Measurements from ENCODE around the gene TGM1. TPM values are rescaled to one million over a fixed set of nuclear protein-coding genes. Genes with fewer than 3 reads are reported as not detected.
A peak's percentile ranks its signal among the peaks of the same experiment; 100 is the strongest.

TGM1 gene
- total RNA-seq, 1 experiment from 2014 or later: 2.9 TPM

GRCh38 chr14:24283796-24284460, 21.0 kb upstream of the TGM1 start:
- Histone ChIP-seq H3T11ph (ENCODE audit: low read length) (no peak overlapping the region), H3K4me1 (ENCODE audit: insufficient read depth, low read length) (no peaks in the 10 kb centered on the region), H3K18ac (ENCODE audit: insufficient read length, low read depth, low read length) (no peak overlapping the region), H3K27me3 (ENCODE audit: insufficient read depth, low read length) (no peaks in the 10 kb centered on the region), H3K27ac (ENCODE audit: insufficient read length, low read depth, low read length) (no peak overlapping the region), H3K9ac (ENCODE audit: extremely low read depth, insufficient read length, low read length) (no peak overlapping the region), H4K5ac (ENCODE audit: insufficient read length, low read depth, low read length) (no peak overlapping the region), H3K79me2 (ENCODE audit: insufficient read depth, low read length) (no peaks in the 10 kb centered on the region), H3K9me3 (ENCODE audit: control insufficient read depth, low read depth, low read length) (no peaks in the 10 kb centered on the region), H2BK20ac (ENCODE audit: low read depth, low read length, poor library complexity, severe bottlenecking) (no peak overlapping the region), H3K56ac (ENCODE audit: insufficient read length, low read depth, low read length) (no peak overlapping the region), H2BK15ac (ENCODE audit: low read depth, low read length) (no peak overlapping the region), H2AK5ac (ENCODE audit: insufficient read length, low read length) (no peak overlapping the region), H4K91ac (ENCODE audit: insufficient read length, low read depth, low read length) (no peak overlapping the region), H2BK120ac (ENCODE audit: low read depth, low read length, poor library complexity, severe bottlenecking) (no peak overlapping the region), H3K23ac (ENCODE audit: insufficient read length, low read depth, low read length) (no peak overlapping the region), H2AFZ (ENCODE audit: low read length) (no peak overlapping the region), H3K14ac (ENCODE audit: insufficient read depth, low read length) (no peak overlapping the region; the same call in 1 of the 2 replicates), H4K20me1 (ENCODE audit: control insufficient read depth, insufficient read depth, insufficient read length) (no peaks in the 10 kb centered on the region), H2BK5ac (ENCODE audit: insufficient read length, low read length) (no peak overlapping the region), H3K79me1 (ENCODE audit: insufficient read depth, low read depth, low read length, poor library complexity, severe bottlenecking) (no peaks in the 10 kb centered on the region), H3K4me2 (ENCODE audit: insufficient read depth, insufficient read length, low read length) (no peak overlapping the region), H4K8ac (replicated peaks; ENCODE audit: insufficient read length, low read depth, low read length) (no peak overlapping the region), H3K23me2 (ENCODE audit: insufficient read length, low read depth, low read length, poor library complexity, severe bottlenecking) (no peaks in the 10 kb centered on the region), H2BK12ac (ENCODE audit: insufficient read length, low read depth, low read length) (no peak overlapping the region), H3K4ac (ENCODE audit: low read depth, low read length) (no peak overlapping the region)
- TF ChIP-seq, protein P1, sequence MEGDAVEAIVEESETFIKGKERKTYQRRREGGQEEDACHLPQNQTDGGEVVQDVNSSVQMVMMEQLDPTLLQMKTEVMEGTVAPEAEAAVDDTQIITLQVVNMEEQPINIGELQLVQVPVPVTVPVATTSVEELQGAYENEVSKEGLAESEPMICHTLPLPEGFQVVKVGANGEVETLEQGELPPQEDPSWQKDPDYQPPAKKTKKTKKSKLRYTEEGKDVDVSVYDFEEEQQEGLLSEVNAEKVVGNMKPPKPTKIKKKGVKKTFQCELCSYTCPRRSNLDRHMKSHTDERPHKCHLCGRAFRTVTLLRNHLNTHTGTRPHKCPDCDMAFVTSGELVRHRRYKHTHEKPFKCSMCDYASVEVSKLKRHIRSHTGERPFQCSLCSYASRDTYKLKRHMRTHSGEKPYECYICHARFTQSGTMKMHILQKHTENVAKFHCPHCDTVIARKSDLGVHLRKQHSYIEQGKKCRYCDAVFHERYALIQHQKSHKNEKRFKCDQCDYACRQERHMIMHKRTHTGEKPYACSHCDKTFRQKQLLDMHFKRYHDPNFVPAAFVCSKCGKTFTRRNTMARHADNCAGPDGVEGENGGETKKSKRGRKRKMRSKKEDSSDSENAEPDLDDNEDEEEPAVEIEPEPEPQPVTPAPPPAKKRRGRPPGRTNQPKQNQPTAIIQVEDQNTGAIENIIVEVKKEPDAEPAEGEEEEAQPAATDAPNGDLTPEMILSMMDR (conservative IDR thresholded peaks at IDR 0.05): no peak
- WGBS (ENCODE audit: extremely low coverage, insufficient read length, low lambda C conversion rate): no CpG with 5 or more reads among the region's 5 CpGs
- Mint-ChIP-seq H3K36me3 (ENCODE audit: insufficient read depth in 1 of 3, low read depth in 3 of 3) (no peaks in the 10 kb centered on the region), H3K4me3 (no peak overlapping the region), H3K27me3 (ENCODE audit: low read depth) (no peaks in the 10 kb centered on the region), H3K4me1 (peaks cover 2% of the 10 kb centered on the region in 2 experiments; a peak in 1 of 4 replicates), H3K9me3 (no peaks in the 10 kb centered on the region), H3K27ac (peak overlapping the region in 2 of 3 experiments; percentile 16 to 44; a peak in 2 of 7 replicates)
- DNase-seq: no peak
